HuH-7 (cell line): ENCODE data around the gene GCK.

Source experiments
- DNase-seq: peaks from one replicate; pipeline ENCODE4 v3.0.0; 2011; ENCODE audit warnings: low spot score

The GCK gene

GRCh38 chr7:44155191-44156185 lies 33.8 kb downstream of the GCK start:
- DNase-seq = no peak

- DNase-seq = no peak
These were observed 34.5 kb downstream of the GCK start for GRCh38 chr7:44154703-44155102.

GRCh38 chr7:44153948-44154335 lies 35.3 kb downstream of the GCK start:
- DNase-seq = no peak

- no peak for DNase-seq
These were observed 36.0 kb downstream of the GCK start for GRCh38 chr7:44152971-44153947.

- DNase-seq = no peak
These were observed 37.3 kb downstream of the GCK start for GRCh38 chr7:44151956-44152355.

GRCh38 chr7:44150966-44151941 lies 38.0 kb downstream of the GCK start:
- DNase-seq = no peak

GRCh38 chr7:44150466-44150832 lies 38.8 kb downstream of the GCK start:
- DNase-seq = no peak

GRCh38 chr7:44149571-44150465 lies 39.4 kb downstream of the GCK start:
- no peak for DNase-seq

GRCh38 chr7:44148961-44149536 lies 40.2 kb downstream of the GCK start:
- no peak for DNase-seq

- no peak for DNase-seq
These were observed 41.1 kb downstream of the GCK start for GRCh38 chr7:44148166-44148565.

- no peak for DNase-seq
These were observed 41.9 kb downstream of the GCK start for GRCh38 chr7:44147026-44147991.

GRCh38 chr7:44145969-44146911 lies 43.0 kb downstream of the GCK start:
- DNase-seq = peak; percentile 64

- no peak for DNase-seq
These were observed 43.7 kb downstream of the GCK start for GRCh38 chr7:44145479-44145968.

GRCh38 chr7:44144968-44145478 lies 44.2 kb downstream of the GCK start:
- no peak for DNase-seq

GRCh38 chr7:44144426-44144967 lies 44.7 kb downstream of the GCK start:
- no peak for DNase-seq

GRCh38 chr7:44143646-44144250 lies 45.5 kb downstream of the GCK start:
- no peak for DNase-seq

GRCh38 chr7:44142028-44142427 lies 47.2 kb downstream of the GCK start:
- no peak for DNase-seq
